Smooth muscle cell of the brain vasculature (primary cell): ENCODE results near the gene ADAMTS20.

ENCODE experiments used
- DNase-seq: peaks from one replicate; pipeline ENCODE4 v3.0.0-alpha.2; 2012; ENCODE audit warnings: low read depth, low spot score

Gene ADAMTS20

DNA sequence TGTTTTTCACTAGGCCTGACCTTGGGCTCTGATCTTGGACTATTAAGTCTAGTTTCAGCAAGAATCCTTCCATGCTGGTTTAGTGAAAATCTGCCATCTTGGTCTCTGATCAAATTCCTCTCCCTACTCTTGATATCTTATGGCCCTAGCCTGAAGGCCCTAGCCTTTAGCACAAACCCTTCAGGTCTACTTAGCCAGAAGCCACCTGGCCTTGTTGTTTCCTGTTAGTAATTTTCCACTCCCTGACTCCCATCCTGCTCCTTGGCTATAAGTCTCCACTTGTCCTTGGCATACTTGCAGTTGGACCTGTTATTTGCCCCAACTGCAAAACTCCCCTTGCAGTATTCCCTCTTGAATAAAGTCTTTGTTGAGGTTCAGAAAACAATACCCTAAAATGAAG, 241.4 kb downstream of the ADAMTS20 start:
- no peak for DNase-seq

DNA sequence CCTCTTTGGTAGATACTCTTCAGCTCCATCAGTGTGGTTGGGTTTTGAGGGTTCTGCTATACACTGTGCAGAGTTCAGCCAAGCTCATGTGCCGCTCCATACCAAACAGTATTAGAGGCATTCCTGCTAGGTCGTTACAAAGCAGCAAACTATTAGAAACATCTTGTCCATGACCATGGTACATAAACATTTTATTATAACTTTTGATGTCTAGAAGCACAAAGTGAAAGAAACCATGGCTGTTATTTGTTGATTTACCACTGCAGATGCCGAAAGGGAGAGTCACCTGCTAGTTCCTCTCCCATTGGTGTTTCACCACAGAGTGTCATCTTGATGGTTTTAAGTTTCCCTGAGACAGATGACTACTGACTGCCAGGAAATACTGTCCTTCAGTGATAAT, 242.0 kb downstream of the ADAMTS20 start:
- DNase-seq = no peak

DNA sequence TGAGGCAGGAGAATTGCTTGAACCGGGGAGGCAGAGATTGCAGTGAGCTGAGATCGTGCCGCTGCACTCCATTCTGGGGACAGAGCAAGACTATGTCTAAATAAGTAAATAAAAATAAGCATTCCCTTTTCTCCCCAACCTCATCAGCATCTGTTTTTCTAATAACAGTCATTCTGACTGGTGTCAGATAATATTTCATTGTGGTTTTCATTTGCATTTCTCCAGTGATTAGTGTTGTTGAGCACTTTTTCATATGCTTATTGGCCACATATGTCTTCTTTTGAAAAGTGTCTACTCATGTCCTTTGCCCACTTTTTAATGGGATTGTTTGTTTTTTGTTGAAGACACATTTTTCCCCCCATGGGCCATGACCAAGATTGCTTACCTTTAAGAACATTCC, 243.2 kb downstream of the ADAMTS20 start:
- DNase-seq = no peak

DNA sequence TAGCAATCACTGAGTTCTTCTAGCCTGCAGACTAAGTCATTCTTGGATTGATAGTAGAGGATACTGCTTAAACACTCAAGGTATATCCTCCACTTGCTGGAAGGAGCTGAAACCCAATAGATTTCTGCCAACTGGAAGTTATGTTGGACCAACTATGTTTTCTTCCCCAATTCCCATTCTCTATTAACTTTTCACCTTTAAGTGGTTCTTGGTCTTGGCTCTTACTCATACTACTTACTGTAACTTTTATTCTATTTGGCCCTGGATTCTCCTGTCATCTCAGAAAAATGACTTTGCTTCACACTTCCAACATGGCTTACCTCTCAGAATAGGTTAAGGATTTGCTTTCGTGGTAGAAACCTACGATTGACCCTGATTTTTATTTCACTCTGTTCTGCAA, 244.9 kb downstream of the ADAMTS20 start:
- no peak for DNase-seq

DNA sequence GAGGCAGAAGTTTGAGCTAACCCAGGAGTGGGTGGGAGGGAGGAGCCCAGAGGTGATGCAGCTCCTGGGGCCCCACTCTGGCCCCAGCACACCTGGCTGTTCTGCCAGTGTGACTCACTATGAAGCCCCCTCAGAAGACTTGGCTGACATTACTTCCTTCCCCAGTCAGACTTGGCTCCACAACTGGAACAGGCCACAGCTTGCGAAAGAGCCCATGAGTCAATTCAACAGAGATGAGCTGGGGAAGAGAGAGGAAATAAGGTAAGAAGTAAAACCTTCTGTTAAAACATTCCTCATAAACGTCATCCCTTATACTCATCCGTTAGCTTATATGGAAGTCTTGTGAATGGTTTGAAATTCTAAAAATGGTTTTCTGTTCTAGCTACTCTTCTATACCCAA, 245.9 kb downstream of the ADAMTS20 start:
- no peak for DNase-seq

DNA sequence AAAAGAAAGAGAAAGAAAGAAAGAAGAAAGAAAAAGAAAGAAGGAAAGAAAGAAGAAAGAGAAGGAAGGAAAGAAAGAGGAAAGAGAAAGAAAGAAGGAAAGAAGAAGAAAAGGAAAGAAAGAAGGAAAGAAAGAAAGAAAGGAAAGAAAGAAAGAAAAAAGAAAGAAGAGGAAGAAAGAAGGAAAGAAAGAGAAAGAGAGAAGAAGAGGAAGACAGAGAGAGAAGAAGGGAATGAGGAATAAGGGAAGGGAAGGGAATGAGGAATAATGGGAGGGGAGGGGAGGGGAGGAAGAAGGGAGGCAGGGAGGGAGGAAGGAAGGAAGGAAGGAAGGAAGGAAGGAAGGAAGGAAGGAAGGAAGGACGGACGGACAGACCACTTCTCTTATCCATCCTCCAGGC, 246.9 kb downstream of the ADAMTS20 start:
- no peak for DNase-seq
